ENCODE results near the gene PGAP6. TPM values are rescaled to one million over a fixed set of nuclear protein-coding genes. Genes with fewer than 3 reads are reported as not detected.

The PGAP6 gene
- 10 to 100 TPM; 63.3 to 90.9 TPM for total RNA-seq

GRCh38 chr16:381789-382717 is at the start of gene PGAP6:
TSS of gene PGAP6 (minus strand) at chr16:381978. CDS start at chr16:381821, 157 bp downstream.

GRCh38 chr16:425082-425718 is 43.4 kb upstream of the PGAP6 start, which contains the start of gene RAB11FIP3:
TSS of gene RAB11FIP3 (plus strand) at chr16:425649. CDS start at chr16:426007, 358 bp downstream.

GRCh38 chr16:401468-402348 is 19.9 kb upstream of the PGAP6 start, which contains the start of gene DECR2:
TSS of gene DECR2 (plus strand) at chr16:401885. CDS start at chr16:401964, 79 bp downstream.

GRCh38 chr16:397135-397661 is 15.4 kb upstream of the PGAP6 start, which contains the start of gene NME4:
TSS of gene NME4 (plus strand) at chr16:397199. CDS start at chr16:397223, 24 bp downstream.

GRCh38 chr16:370443-370842 is 11.3 kb downstream of the PGAP6 start, which contains the start of gene MRPL28:
TSS of gene MRPL28 (minus strand) at chr16:370538. CDS start at chr16:370218, 320 bp downstream.

GRCh38 chr16:352547-353403 is 29.0 kb downstream of the PGAP6 start, which contains the start of gene AXIN1:
TSS of gene AXIN1 (minus strand) at chr16:352723. CDS start at chr16:347025, 5,698 bp downstream.

Other genes starting within 250 kb of the PGAP6 start
- 10 to 100 TPM in 1 of 2 donors, 1 to 10 TPM in 1; 7.9 to 13.3 TPM for gene NPRL3, start 243.3 kb downstream of the PGAP6 start, total RNA-seq
- not detected for gene HBZ, start 229.3 kb downstream of the PGAP6 start, total RNA-seq
- not detected for gene HBM, start 216.0 kb downstream of the PGAP6 start, total RNA-seq
- not detected for gene HBA2, start 209.1 kb downstream of the PGAP6 start, total RNA-seq
- gene HBA1, start 205.3 kb downstream of the PGAP6 start, total RNA-seq: not detected
- gene HBQ1, start 201.5 kb downstream of the PGAP6 start, total RNA-seq: 1 to 10 TPM; 1.3 to 1.4 TPM
- 10 to 100 TPM; 30.3 to 30.6 TPM for gene LUC7L, start 152.5 kb downstream of the PGAP6 start, total RNA-seq
- 100 to 1,000 TPM in 1 of 2 donors, 10 to 100 TPM in 1; 68.9 to 126 TPM for gene FAM234A, start 147.2 kb downstream of the PGAP6 start, total RNA-seq
- 1 to 10 TPM in 1 of 2 donors, under 1 TPM in 1; 0.33 to 2.1 TPM for gene RGS11, start 106.0 kb downstream of the PGAP6 start, total RNA-seq
- gene ARHGDIG, start 101.4 kb downstream of the PGAP6 start, total RNA-seq: not detected
- not detected for gene PDIA2, start 98.8 kb downstream of the PGAP6 start, total RNA-seq
- 10 to 100 TPM; 18.9 to 28.6 TPM for gene AXIN1, start 29.3 kb downstream of the PGAP6 start, total RNA-seq
- 10 to 100 TPM; 63.0 to 85.9 TPM for gene MRPL28, start 11.4 kb downstream of the PGAP6 start, total RNA-seq
- gene NME4, start 15.2 kb upstream of the PGAP6 start, total RNA-seq: 100 to 1,000 TPM; 128 to 155 TPM
- 10 to 100 TPM; 15.3 to 22.0 TPM for gene DECR2, start 19.9 kb upstream of the PGAP6 start, total RNA-seq
- gene RAB11FIP3, start 43.7 kb upstream of the PGAP6 start, total RNA-seq: 10 to 100 TPM; 15.3 to 21.7 TPM
- gene CAPN15, start 145.7 kb upstream of the PGAP6 start, total RNA-seq: 10 to 100 TPM; 35.4 to 47.3 TPM
- gene PRR35, start 178.4 kb upstream of the PGAP6 start, total RNA-seq: not detected
- gene NHLRC4, start 185.0 kb upstream of the PGAP6 start, total RNA-seq: 1 to 10 TPM; 2.0 to 2.4 TPM
- gene PIGQ, start 188.0 kb upstream of the PGAP6 start, total RNA-seq: 10 to 100 TPM; 36.8 to 38.3 TPM
- gene RAB40C, start 208.1 kb upstream of the PGAP6 start, total RNA-seq: 1 to 10 TPM; 7.0 to 7.2 TPM
- under 1 TPM; under 0.01 to 0.34 TPM for gene WFIKKN1, start 249.0 kb upstream of the PGAP6 start, total RNA-seq